HG02642 (cell line): ENCODE data around the gene NCOA7.
"Not testable (repeated sequence)": the region's sequence is repeated elsewhere in the genome, so short reads cannot be mapped to it uniquely, and the experiment has no call there.

Experiments used
- ATAC-seq: cut with Tn5 transposase; IDR thresholded peaks from one replicate; pipeline ENCODE4 v1.9.1; 2021; ENCODE audit warnings: mild to moderate bottlenecking; ENCODE audit not compliant: unreplicated experiment, poor library complexity

The NCOA7 gene

DNA sequence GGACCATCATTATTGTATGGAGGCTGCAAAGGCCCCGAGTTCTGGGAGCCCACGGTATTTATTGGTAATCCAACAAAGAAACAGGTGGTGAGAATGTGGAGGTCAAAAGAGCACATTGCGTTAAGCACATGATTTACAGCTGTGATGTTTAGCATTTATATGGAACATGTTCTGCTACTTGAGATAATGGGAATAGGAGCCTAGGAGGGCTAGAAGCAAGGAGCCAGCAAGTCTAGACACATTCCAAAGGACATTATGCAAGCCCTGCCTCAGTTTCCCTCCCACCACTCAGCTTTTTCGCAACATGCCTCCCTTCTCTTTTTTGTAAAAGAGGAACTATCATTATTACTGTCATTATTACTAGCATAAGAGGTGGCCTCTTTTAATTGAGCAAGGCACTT is 120.3 kb downstream of the NCOA7 start:
- ATAC-seq, result not testable (repeated sequence)

DNA sequence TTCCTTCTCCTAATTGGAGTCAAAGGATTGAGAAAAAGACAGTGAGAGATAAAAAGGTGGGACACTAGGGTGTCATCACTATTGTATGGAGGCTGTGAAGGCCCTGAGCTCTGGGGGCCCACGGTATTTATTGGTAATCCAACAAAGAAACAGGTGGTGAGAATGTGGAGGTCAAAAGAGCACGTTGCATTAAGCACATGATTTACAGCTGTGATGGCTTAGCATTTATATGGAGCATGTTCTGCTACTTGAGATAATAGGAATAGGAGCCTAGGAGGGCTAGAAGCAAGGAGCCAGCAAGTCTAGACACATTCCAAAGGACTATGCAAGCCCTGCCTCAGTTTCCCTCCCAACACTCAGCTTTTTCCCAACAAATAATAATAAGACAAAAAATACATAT is 121.7 kb downstream of the NCOA7 start:
- not testable (repeated sequence) for ATAC-seq

DNA sequence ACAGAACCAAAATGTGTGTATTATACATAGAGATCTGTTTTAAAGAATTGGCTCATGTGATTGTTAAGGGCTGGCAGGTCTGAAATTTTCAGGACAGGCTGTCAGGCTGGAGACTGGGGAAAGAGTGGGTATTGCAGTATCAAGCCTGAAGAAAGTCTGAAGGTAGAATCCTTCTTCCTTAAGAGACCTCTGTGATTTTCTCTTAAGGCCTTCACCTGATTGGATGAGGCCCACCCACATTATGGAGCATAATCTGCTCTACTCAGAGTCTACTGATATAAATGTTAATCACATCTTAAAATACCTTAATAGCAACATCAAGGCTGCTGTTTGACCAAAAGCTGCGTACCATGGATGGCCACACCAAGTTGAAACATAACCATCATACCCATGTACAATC is 122.4 kb downstream of the NCOA7 start:
- no peak for ATAC-seq

DNA sequence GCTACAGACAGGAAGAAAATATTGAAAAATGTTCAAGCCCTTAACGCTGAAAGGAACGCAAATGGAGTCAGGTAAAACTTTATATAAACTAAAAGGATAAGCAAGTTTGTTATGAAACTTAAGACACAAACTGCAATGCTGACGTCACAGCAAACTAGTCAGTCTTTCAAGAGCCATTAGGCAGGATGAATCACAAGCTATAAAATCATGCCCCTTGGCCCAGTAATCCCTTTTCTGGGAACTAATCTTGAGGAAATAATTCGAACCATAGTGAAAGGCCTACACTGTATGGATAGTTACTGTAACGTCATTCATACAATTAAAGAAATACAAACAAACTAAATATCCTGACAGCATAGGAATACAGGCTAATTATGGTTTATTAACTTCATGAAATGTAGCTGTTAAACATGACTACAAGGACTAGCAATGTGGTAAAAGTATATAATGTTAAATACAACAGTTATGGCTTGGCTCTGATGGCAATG is 123.1 kb downstream of the NCOA7 start:
- no peak for ATAC-seq

DNA sequence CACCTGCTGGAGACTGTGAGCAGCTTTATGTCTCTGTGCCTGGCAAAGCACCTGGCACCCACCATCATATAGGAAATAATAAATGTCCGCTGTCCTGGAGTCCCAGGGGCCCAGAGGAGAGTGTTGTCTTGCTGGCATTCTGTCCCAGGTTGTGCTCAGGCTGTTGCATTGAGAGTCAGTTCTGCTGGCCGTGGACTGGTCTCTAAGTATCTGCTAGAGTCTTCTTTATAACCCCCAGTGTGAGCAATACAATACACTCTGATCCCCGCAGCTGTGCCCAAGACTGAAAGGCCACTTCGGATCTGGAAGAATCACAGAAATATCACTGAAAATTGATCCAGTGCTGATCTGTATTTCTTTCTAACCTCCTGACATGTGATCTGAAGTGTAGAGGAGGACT is 127.5 kb downstream of the NCOA7 start:
- no peak for ATAC-seq

DNA sequence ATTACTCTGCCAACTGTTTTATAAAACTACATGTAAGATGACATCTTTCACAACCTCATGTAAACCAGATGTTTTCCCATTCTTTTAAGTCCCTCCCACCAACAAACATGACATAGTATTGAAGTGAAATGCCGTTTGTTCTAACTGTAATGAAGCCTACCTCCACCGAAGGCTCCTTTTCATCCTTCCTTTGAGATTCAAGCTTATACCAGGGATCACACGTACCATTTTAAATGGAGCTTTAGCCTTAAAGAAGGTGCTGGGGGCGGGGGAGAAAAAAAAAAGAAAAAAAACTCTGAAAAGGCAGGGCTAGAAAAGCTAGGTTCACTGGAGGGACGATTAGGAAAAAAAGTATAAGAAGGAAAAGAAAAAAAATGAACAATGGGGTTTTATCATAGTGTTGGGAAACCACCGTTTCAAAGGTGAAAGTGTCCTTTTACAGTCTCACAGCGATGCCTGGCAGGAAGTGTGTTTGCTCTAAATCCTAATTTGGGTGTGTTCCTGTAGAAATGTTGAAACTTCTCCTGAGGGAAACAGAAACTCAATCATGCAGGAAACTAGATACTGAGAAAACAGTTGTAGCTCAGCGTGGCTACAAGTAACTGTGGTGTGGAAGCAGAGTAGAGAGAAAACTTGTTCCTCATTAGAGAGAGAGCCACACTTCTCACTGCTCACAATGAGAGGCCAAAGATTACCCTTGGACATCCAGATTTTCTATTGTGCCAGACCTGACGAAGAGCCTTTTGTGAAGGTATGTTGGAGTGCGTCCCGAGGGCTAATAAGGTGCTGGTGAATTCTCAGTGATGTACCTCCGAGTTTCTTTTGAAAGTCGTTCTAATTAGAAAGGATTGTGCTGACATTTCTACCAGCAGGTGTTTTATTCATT is 128.2 kb downstream of the NCOA7 start:
- peak; percentile 98 for ATAC-seq

DNA sequence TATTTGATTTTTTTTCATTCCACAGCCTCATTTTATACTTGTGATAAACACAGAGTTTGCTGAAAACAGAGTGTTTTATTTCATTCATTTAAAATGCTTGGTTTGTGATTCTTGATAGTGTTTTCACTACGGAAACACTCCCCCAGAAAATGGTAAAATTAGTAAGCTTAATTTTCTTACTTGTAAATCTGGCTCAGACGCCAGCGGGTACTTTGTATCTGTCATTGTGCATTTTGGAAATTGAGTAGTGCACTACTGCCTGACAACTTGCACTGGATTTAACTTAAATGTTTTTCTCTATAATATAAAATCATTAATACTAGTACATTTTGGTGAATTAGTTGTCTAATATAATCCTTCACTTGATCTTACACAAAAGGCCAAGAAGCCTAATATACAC is 128.9 kb downstream of the NCOA7 start:
- peak; percentile 11 for ATAC-seq

DNA sequence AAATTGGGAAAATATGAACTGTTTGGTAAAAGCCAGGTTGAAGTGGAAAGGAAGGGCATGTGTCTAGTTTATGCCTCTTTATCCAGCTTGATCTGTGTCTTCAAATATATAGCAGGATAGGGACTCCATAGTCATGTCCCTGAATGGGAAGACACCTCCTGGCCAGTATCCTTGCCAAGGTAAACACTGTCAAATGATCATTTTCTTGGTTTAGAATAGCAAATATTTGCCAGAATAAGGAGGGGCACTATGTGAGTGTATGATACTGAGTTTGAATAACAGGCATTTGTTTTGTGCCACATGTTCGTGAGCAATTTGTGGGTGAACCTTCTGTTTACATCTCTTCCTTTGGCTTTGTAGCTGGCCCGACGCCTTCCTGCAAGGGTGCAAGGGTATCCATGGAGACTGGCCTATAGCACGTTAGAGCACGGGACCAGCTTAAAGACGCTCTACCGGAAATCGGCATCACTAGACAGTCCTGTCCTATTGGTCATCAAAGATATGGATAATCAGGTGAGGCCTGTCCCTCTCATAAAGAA is 131.6 kb downstream of the NCOA7 start:
- no peak for ATAC-seq

DNA sequence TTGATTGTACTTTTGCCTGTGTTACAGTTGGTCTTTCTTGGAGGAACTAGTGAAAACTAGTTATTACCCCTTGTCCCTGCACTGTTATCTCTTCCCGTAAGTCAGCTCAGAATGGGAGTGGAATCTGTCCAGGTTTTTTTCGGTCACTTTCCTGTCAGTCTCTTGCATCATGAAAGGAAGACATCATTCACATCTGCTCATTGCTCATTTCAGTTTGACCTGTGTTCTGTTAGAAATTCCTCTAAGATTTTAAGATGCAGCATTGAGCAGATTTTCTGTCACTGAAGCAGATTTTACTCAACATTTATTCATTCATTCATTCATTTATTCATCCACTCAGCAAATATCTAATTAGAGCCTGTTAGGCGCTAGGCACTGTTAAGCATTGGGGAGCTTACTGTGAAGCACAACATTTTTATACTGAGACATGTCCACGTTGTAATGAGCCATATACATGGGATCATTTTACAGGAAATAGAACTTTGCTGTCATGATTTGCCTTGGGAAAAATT is 132.7 kb downstream of the NCOA7 start:
- no peak for ATAC-seq

DNA sequence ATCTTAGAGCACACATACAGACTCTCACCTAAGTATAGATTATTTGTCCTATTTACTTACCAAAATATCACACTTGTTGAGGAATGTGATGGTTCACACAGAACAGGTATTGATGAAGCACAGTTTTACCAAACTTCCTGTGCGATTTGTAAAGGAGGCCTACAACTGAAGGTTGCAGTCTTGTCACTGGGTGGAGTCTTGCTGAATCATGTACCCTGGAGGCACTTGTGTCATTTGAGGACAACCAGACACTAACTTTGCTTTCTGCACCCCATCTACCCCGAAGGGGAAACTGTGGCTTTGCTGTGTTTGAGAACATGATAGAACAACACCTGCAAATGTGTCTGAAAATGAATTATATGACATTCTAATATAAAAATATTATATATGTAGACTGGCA is 133.4 kb downstream of the NCOA7 start:
- no peak for ATAC-seq

DNA sequence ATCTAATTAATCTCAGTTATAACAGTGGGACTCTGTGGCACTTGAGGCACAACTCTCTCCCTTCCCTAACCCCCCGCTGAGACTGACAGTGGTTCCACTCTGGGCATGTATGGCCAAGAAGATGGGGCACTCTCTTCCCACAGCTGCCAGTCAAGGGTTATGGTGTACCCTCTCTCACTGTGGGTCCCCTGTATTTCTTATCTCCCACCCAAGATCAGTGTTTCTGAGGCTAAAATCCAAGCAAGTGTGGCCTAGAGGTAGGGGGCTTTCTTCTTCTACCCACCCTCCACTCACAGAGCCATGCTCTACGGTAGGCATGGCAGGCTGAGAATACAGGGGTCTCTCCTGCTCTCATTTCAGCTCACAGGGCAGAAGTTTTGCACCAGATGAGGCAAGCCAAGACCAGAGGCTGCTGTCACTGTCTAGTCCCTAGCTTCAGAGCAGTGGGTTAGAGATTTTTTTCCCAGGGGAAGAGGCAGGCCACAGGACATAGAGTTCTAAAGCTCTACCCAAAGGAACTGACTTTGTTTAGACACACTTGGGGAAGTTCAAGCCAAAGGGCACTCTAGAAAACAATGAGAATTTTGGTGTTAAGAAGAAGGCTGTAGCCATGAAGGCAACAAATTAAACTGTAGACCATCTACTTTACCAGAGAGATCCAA is 134.1 kb downstream of the NCOA7 start:
- ATAC-seq, result no peak

DNA sequence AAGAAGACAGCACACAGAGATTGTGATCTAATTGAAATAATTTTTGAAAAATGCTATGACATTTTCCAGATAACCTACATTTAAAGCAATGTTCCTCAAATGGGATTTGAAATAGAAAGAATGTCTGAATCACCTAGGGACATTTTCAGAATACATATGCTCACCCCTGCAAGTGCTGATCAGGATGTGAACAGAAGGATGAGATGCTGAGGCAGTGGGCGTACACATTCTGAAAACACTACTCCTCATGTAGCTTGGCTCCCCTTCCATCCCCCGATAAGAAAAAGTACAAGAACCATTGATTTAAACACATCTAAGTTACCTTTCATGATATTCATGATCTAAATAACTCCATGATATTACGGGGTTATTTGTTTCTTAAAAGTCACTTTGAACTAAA is 136.0 kb downstream of the NCOA7 start:
- no peak for ATAC-seq

DNA sequence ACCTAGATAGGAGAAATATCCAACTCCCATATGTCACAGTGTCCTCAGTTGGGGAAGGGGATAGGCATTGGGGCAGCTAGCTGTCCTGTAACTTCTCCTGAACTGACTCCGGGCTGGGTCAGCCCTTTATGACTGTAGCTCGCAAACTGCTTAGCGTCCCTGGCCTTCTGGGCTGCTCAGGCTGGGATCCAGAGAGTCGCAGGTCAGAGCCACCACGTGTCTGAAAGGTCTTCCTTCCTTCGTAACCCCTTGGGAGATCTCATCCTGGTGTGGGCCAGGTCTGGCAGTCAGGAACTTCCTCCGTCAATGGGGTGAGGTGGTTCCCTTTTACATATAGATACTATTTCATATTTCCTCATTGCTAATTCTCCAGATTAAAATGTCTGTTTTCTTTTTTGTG is 137.0 kb downstream of the NCOA7 start:
- no peak for ATAC-seq

DNA sequence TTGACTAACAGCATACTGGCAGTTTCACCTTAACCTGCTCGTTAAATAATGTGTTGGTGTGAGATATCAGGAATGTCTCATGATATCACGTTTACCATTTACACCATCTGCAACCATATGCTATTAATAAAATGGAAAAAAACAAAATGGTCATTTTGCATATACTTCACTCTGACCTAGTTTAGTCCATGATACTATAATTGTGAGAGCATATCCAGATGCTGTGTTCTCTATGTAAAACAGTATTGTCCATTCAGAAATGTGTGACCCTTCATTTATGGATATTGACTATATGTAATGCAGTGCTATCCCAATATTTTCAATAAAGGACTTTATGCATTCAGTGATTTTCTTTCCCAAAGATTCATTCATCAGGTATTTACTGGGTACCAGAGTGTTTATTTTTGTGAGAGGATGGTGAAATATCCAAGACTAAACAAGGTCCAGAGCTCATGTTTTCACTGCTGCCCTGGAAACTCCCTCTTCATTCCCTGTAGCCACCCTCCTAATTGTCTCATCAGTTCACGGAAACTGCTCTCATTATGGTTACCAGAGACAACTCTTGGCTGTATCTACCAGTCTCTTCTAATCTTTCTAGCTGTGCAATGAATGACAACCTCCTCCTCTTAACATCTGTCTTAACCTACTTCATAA is 140.1 kb downstream of the NCOA7 start:
- no peak for ATAC-seq

DNA sequence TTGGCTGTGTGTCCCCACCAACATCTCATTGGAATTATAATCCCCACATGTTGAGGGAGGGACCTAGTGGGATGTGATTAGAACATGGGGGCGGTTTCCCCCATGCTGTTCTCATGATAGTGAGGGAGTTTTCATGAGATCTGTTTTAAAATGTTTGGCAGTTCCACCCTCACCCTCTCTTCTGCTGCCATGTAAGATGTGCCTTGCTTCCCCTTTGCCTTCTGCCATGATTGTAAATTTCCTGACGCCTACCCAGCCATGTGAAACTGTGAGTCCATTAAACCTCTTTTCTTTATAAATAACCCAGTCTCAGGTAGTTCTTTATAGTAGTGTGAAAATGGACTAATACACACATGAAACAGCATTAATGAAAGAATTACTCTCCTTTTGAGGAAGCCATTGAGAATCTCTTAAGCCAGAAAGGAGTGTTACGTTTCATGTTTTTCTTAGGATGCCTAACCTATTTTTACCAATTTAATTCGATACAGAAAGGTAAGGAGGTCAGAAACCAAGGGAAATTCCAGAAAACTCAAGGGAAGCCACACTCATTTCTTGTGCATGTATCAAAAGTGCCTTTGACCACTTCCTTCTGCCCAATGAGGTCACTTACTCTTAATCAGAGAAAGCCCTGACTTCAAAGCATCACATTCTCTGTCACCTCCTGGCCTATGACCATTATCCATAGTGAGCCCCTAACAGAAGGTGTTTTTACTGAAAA is 141.1 kb downstream of the NCOA7 start:
- ATAC-seq, result peak; percentile 76

DNA sequence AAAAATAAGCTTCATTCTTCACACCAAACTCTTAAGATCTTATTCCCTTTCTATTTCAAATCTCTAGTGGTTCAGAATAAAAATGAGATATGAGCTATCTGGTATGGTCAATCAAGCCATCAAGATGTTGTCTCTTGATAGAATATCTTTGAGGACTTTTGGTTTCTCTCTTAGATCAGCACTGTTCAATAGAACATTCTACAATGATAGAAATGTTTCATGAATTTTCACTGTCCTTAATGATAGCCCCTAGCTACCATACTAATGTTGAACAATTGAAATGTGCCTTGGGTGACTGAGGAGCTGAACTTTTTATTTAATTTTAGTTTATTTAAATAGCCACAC is 141.7 kb downstream of the NCOA7 start:
- ATAC-seq, result no peak

DNA sequence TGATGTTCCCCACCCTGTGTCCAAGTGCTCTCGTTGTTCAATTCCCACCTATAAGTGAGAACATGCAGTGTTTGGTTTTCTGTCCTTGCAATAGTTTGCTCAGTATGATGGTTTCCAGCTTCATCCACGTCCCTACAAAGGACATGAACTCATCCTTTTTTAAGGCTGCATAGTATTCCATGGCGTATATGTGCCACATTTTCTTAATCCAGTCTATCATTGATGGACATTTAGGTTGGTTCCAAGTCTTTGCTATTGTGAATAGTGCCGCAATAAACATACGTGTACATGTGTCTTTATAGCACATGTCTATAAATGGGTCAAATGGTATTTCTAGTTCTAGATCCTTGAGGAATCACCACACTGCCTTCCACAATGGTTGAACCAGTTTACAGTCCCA is 144.8 kb downstream of the NCOA7 start:
- not testable (repeated sequence) for ATAC-seq

DNA sequence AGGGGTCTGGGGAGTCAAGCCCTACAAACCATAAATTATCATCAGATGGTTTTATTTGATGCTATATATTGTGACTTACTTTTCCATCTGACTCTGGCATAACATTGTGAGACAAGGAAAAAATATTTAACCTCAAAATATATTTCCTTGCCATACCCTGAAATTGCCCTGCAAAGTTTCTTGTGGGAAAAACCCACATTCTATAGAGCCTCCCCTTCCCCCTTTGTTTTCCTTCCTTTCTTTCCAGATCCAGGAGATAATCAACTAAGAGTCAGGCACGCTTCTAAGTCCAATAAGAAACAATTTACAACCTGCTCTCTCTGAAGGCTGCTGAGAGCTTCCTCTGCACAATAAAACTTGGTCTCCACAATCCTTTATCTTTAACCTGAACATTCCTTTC is 148.3 kb downstream of the NCOA7 start:
- ATAC-seq, result no peak

DNA sequence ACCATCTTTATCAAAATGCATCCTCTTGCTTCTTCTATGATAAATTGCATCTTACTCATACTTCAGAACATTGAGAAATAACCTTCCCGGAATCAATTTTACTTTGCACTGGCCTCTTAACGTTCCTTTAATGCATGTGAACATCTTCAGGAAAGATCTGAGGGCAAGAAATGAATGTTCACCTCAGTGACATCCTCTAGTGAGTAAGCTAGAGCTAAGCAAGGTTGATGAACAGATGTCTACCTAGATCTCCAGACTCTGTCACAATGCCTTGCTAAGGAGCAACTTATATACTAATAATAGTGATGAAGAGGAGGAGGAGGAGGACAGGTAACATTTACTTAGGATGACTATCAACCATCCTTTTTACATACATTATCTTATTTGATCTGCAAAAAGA is 149.0 kb downstream of the NCOA7 start:
- no peak for ATAC-seq
